Spleen (tissue), 11 donors: ENCODE data around the gene IMPA2. TPM values are rescaled to one million over a fixed set of nuclear protein-coding genes. Genes with fewer than 3 reads are reported as not detected.

Experiments
- DNase-seq: peaks from one replicate; pipeline ENCODE4 v3.0.0-alpha.2; 2020
- H3K27ac ChIP-seq, 8 donors: fragments of 200-600 bp; sonication (generic) in 7 of 8; 1 replicate in 4 of 8; 2 replicates in 4 of 8; pipeline versions ENCODE4 v1.5.0 to v1.8.0; 2016 to 2021; ENCODE audit warnings: inconsistent platforms in 4 of 8, mild to moderate bottlenecking in 4 of 8, moderate library complexity in 1 of 8
- H3K27me3 ChIP-seq, 7 donors: fragments of 200-600 bp; sonication (generic) in 6 of 7; replicated peaks in 1 of 7; 1 replicate in 4 of 7; 2 replicates in 3 of 7; pipeline versions ENCODE4 v1.5.0 to v1.8.0; 2016 to 2021; ENCODE audit warnings: inconsistent platforms in 3 of 7, mild to moderate bottlenecking in 1 of 7
- H3K36me3 ChIP-seq, 6 donors: fragments of 200-600 bp; sonication (generic) in 5 of 6; 1 replicate in 4 of 6; 2 replicates in 2 of 6; pipeline versions ENCODE4 v1.5.0 to v1.8.0; 2016 to 2021; ENCODE audit warnings: inconsistent platforms in 2 of 6
- H3K4me1 ChIP-seq, 6 donors: fragments of 200-600 bp; sonication (generic) in 5 of 6; 1 replicate in 3 of 6; 2 replicates in 3 of 6; pipeline versions ENCODE4 v1.5.0 to v1.8.0; 2016 to 2021; ENCODE audit warnings: inconsistent platforms in 3 of 6
- H3K4me3 ChIP-seq, 8 donors: fragments of 200-600 bp; sonication (generic) in 7 of 8; 1 replicate in 4 of 8; 2 replicates in 4 of 8; pipeline versions ENCODE4 v1.5.0 to v1.8.0; 2016 to 2021; ENCODE audit warnings: inconsistent platforms in 4 of 8, mild to moderate bottlenecking in 4 of 8, moderate library complexity in 2 of 8
- H3K9me3 ChIP-seq, 8 donors: fragments of 200-600 bp; sonication (generic) in 7 of 8; 1 replicate in 4 of 8; 2 replicates in 4 of 8; pipeline versions ENCODE4 v1.5.0 to v1.8.0; 2016 to 2021; ENCODE audit warnings: inconsistent platforms in 4 of 8
- CTCF ChIP-seq, 11 experiments: fragments of 200-600 bp in 7 of 11; fragments of 450-650 bp in 4 of 11; sonication (generic) in 4 of 11; IDR thresholded peaks in 8 of 11; conservative IDR thresholded peaks in 3 of 11; 1 replicate in 7 of 11; 2 replicates in 4 of 11; pipeline versions ENCODE4 v1.4.0 to v1.8.0; 2016 to 2021; ENCODE audit warnings: antibody characterized with exemption in 11 of 11, inconsistent platforms in 4 of 11, mild to moderate bottlenecking in 1 of 11
- POLR2A ChIP-seq, 3 donors: fragments of 450-650 bp; IDR thresholded peaks; one replicate each; pipeline ENCODE4 v1.5.1; 2017; ENCODE audit warnings: antibody characterized with exemption in 3 of 3, mild to moderate bottlenecking in 1 of 3
- POLR2AphosphoS5 ChIP-seq, 3 donors: sonication (generic); formaldehyde crosslinking; IDR thresholded peaks; one replicate each; pipeline ENCODE4 v1.5.1; 2017; ENCODE audit warnings: antibody characterized with exemption in 3 of 3
- WGBS, 5 donors: extraction: QIAGEN DNeasy Blood & Tissue Kit in 3 of 5; methylation state at CpG; one replicate each; pipeline versions ENCODE4 v1.1.5 to v1.1.7; 2013 to 2018; 5-methylcytosine and 5-hydroxymethylcytosine counted together
- intact Hi-C: fragments of 100-400 bp; cut with DNase I; formaldehyde crosslinking; loops from one replicate; pipeline ENCODE4 v1.15.0; 2023; ENCODE audit warnings: low total_unique reads
- polyA plus RNA-seq, 3 donors: library from polyadenylated mRNA; stranded (reverse); fragments of 200-250 nt; gene quantifications; one replicate each; pipeline ENCODE4 v1.2.1, GENCODE V29; 2013
- total RNA-seq, 7 donors: library from RNA; depleted of rRNA in 3 of 7; stranded (reverse); fragments of >200 nt in 3 of 7; fragmentation: NEBNext Ultra II Directional in 4 of 7; extraction: Animal tissue kit (Norgen Biotek cat#: 25700) in 4 of 7; gene quantifications; one replicate each; pipeline versions ENCODE4 v1.1.0 to v1.2.1, GENCODE V29; 2016 to 2021
- donor health status: healthy with polysubstance abuse.
- donor health status: DM: no; HTN: no; CAD: no; lungs with moderate emphysema.
- donor health status: DM: no; HTN: no; CAD: no.
- donor health status: Bipolar disorder and iron deficiency.
- donor health status: healthy.
- donor health status: DM: no; HTN: no; CAD: no.
- donor health status: DM: yes; HTN: yes; CAD: no.

The IMPA2 gene
- total and polyA plus RNA-seq, 10 donors: 11.1 to 60.7 (median 32.9) TPM

GRCh38 chr18:12011957-12012549, 30.7 kb downstream of the IMPA2 start:
- DNase-seq: no peak
- TF ChIP-seq POLR2AphosphoS5 (IDR thresholded peaks at IDR 0.05): no peak
- no peak for TF ChIP-seq POLR2A (IDR thresholded peaks at IDR 0.05)
- no peak for TF ChIP-seq CTCF (IDR thresholded peaks at IDR 0.05 in 8 of 11, conservative IDR thresholded peaks at IDR 0.05 in 3 of 11)
- H3K36me3 ChIP-seq: peaks cover 0 to 99% (median 21%) of the 10 kb centered on the region in 6 donors
- H3K27me3 ChIP-seq: no peaks in the 10 kb centered on the region
- H3K27ac ChIP-seq: peak overlapping the region in 2 of 8 donors; percentile 31 to 36
- H3K9me3 ChIP-seq: no peaks in the 10 kb centered on the region
- intact Hi-C loops: no loop called here
- H3K4me3 ChIP-seq: no peak overlapping the region
- 84 to 92% (median 89%) methylated on average over 19 of the region's 19 CpGs for WGBS, 5 donors
- H3K4me1 ChIP-seq: peaks cover 0 to 12% (median 0%) of the 10 kb centered on the region in 6 donors

- Histone ChIP-seq H3K4me3 (no peak overlapping the region), H3K4me1 (peaks cover 0 to 12% (median 0%) of the 10 kb centered on the region in 6 donors), H3K27ac (no peak overlapping the region), H3K36me3 (peaks cover 0 to 100% (median 24%) of the 10 kb centered on the region in 6 donors), H3K27me3 (no peaks in the 10 kb centered on the region), H3K9me3 (no peaks in the 10 kb centered on the region)
- WGBS, 5 donors: 54 to 63% (median 57%) methylated on average over 3 of the region's 3 CpGs
- TF ChIP-seq POLR2AphosphoS5 (IDR thresholded peaks at IDR 0.05) (no peak), CTCF (IDR thresholded peaks at IDR 0.05 in 8 of 11, conservative IDR thresholded peaks at IDR 0.05 in 3 of 11) (no peak), POLR2A (IDR thresholded peaks at IDR 0.05) (no peak)
- DNase-seq: no peak
- intact Hi-C loops: no loop called here
Measured at GRCh38 chr18:12012697-12013096, 31.4 kb downstream of the IMPA2 start.

- peaks cover 0 to 100% (median 24%) of the 10 kb centered on the region in 6 donors for H3K36me3 ChIP-seq
- no peak overlapping the region for H3K4me3 ChIP-seq
- H3K27ac ChIP-seq: peak overlapping the region in 1 of 8 donors; percentile 2
- no peaks in the 10 kb centered on the region for H3K27me3 ChIP-seq
- no peak for TF ChIP-seq POLR2A (IDR thresholded peaks at IDR 0.05)
- no peak for TF ChIP-seq CTCF (IDR thresholded peaks at IDR 0.05 in 8 of 11, conservative IDR thresholded peaks at IDR 0.05 in 3 of 11)
- TF ChIP-seq POLR2AphosphoS5 (IDR thresholded peaks at IDR 0.05): no peak
- H3K9me3 ChIP-seq: no peaks in the 10 kb centered on the region
- peak; percentile 29 for DNase-seq
- peaks cover 0 to 12% (median 0%) of the 10 kb centered on the region in 6 donors for H3K4me1 ChIP-seq
- intact Hi-C loops: no loop called here
- WGBS, 5 donors: 83 to 91% (median 86%) methylated on average over 20 of the region's 20 CpGs
Measured at GRCh38 chr18:12013186-12013916, 32.0 kb downstream of the IMPA2 start.

- TF ChIP-seq POLR2A (IDR thresholded peaks at IDR 0.05) (no peak), CTCF (IDR thresholded peaks at IDR 0.05 in 8 of 11, conservative IDR thresholded peaks at IDR 0.05 in 3 of 11) (no peak), POLR2AphosphoS5 (IDR thresholded peaks at IDR 0.05) (no peak)
- Histone ChIP-seq H3K4me1 (peaks cover 0 to 12% (median 0%) of the 10 kb centered on the region in 6 donors), H3K27ac (no peak overlapping the region), H3K9me3 (no peaks in the 10 kb centered on the region), H3K4me3 (no peak overlapping the region), H3K36me3 (peaks cover 0 to 100% (median 21%) of the 10 kb centered on the region in 6 donors), H3K27me3 (no peaks in the 10 kb centered on the region)
- intact Hi-C loops: no loop called here
- DNase-seq: peak; percentile 47
- 91 to 95% (median 94%) methylated on average over 17 of the region's 17 CpGs for WGBS, 5 donors
Measured at GRCh38 chr18:12014086-12014485, 32.8 kb downstream of the IMPA2 start.
